Endodermal cell (in vitro differentiated cells): ENCODE measurements around the gene FBXO5. TPM values are rescaled to one million over a fixed set of nuclear protein-coding genes. Genes with fewer than 3 reads are reported as not detected.

Experiments used
- DNase-seq: peaks from one replicate; pipeline ENCODE4 v3.0.0-alpha.2; 2017
- H3K27ac ChIP-seq: 2 replicates; pipeline ENCODE4 v1.5.1; 2013; ENCODE audit warnings: mild to moderate bottlenecking, low read depth, low read length, moderate library complexity
- H3K27me3 ChIP-seq: 2 replicates; pipeline ENCODE4 v1.6.1; 2013; ENCODE audit warnings: mild to moderate bottlenecking, low read length, moderate library complexity; ENCODE audit not compliant: insufficient read depth, control insufficient read depth, poor library complexity, severe bottlenecking
- H3K36me3 ChIP-seq: 2 replicates; pipeline ENCODE4 v1.7.0; 2013; ENCODE audit warnings: mild to moderate bottlenecking, low read length, moderate library complexity; ENCODE audit not compliant: control insufficient read depth, insufficient read depth
- H3K4me1 ChIP-seq: one replicate; pipeline ENCODE4 v1.7.0; 2013; ENCODE audit warnings: low read length; ENCODE audit not compliant: control insufficient read depth, insufficient read depth
- H3K4me3 ChIP-seq: 2 replicates; pipeline ENCODE4 v1.5.1; 2013; ENCODE audit warnings: mild to moderate bottlenecking, low read length, moderate library complexity
- H3K9ac ChIP-seq: 2 replicates; pipeline ENCODE4 v1.6.1; 2013; ENCODE audit warnings: mild to moderate bottlenecking, low read length, moderate library complexity; ENCODE audit not compliant: poor library complexity, severe bottlenecking; ENCODE audit errors: extremely low read depth
- H3K9me3 ChIP-seq: 2 replicates; pipeline ENCODE4 v1.6.1; 2013; ENCODE audit warnings: mild to moderate bottlenecking, low read length, moderate library complexity; ENCODE audit not compliant: control insufficient read depth
- H3K27ac Mint-ChIP-seq: 2 replicates; pipeline ENCODE4 v1.8.0; 2020; ENCODE audit warnings: mixed read lengths
- H3K27me3 Mint-ChIP-seq: 2 replicates; pipeline ENCODE4 v1.8.0; 2021; ENCODE audit warnings: mild to moderate bottlenecking, mixed read lengths; ENCODE audit not compliant: insufficient read depth
- H3K36me3 Mint-ChIP-seq: 2 replicates; pipeline ENCODE4 v1.8.0; 2020; ENCODE audit warnings: low read depth, mixed read lengths
- H3K4me1 Mint-ChIP-seq: 2 replicates; pipeline ENCODE4 v1.8.0; 2020; ENCODE audit warnings: mixed read lengths
- H3K4me3 Mint-ChIP-seq: 2 replicates; pipeline ENCODE4 v1.8.0; 2020; ENCODE audit warnings: mild to moderate bottlenecking, moderate library complexity, mixed read lengths
- H3K9me3 Mint-ChIP-seq: 2 replicates; pipeline ENCODE4 v1.8.0; 2020; ENCODE audit warnings: mild to moderate bottlenecking, mixed read lengths
- CTCF ChIP-seq: fragments of 200-600 bp; sonication (generic); conservative IDR thresholded peaks from 2 replicates; pipeline ENCODE4 v1.5.0; 2021; ENCODE audit warnings: antibody characterized with exemption, mild to moderate bottlenecking
- WGBS, 2 experiments: methylation state at CpG; one replicate each; pipeline versions ENCODE4 v1.1.5 to v1.1.7; 2013; ENCODE audit warnings: missing lambda C conversion rate in 2 of 2, mixed read lengths in 1 of 2; ENCODE audit not compliant: insufficient coverage in 1 of 2, insufficient read length in 1 of 2; 5-methylcytosine and 5-hydroxymethylcytosine counted together
- total RNA-seq, 2 donors: library from RNA; stranded (reverse); fragmentation: NEBNext Ultra II Directional in 1 of 2; extraction: Animal tissue kit (Norgen Biotek cat#: 25700) in 1 of 2; gene quantifications; 2 replicates in 1 of 2; 3 replicates in 1 of 2; pipeline ENCODE4 v1.2.1, GENCODE V29; 2021

The FBXO5 gene
- total RNA-seq, 2 donors from 2014 or later = 39.8 to 71.6 TPM

GRCh38 chr6:152977556-152977955 is 5.3 kb downstream of the FBXO5 start:
- Histone ChIP-seq H3K27me3 (no peaks in the 10 kb centered on the region), H3K4me3 (peak overlapping the region; percentile 68), H3K36me3 (peaks cover 78% of the 10 kb centered on the region), H3K27ac (no peak overlapping the region), H3K9me3 (no peaks in the 10 kb centered on the region), H3K9ac (no peak overlapping the region), H3K4me1 (peaks cover 3% of the 10 kb centered on the region)
- Mint-ChIP-seq H3K4me1 (peaks cover 52% of the 10 kb centered on the region), H3K9me3 (no peaks in the 10 kb centered on the region), H3K36me3 (peaks cover 42% of the 10 kb centered on the region), H3K27ac (peak overlapping the region; percentile 68), H3K4me3 (no peak overlapping the region), H3K27me3 (no peaks in the 10 kb centered on the region)
- no peak for DNase-seq
- TF ChIP-seq CTCF = no peak

GRCh38 chr6:152976749-152977148 is 6.1 kb downstream of the FBXO5 start:
- H3K27ac ChIP-seq = no peak overlapping the region
- peak overlapping the region; percentile 68 for H3K4me3 ChIP-seq
- Mint-ChIP-seq H3K36me3 (peaks cover 48% of the 10 kb centered on the region), H3K4me3 (peak overlapping the region; percentile 8), H3K9me3 (no peaks in the 10 kb centered on the region), H3K27ac (peak overlapping the region; percentile 40), H3K27me3 (no peaks in the 10 kb centered on the region), H3K4me1 (peaks cover 52% of the 10 kb centered on the region)
- TF ChIP-seq CTCF = no peak
- no peak overlapping the region for H3K9ac ChIP-seq
- no peaks in the 10 kb centered on the region for H3K27me3 ChIP-seq
- WGBS, 2 experiments = 93 to 100% methylated on average over 1 of the region's 1 CpG
- H3K9me3 ChIP-seq = no peaks in the 10 kb centered on the region
- DNase-seq = no peak
- H3K36me3 ChIP-seq = peaks cover 86% of the 10 kb centered on the region
- peaks cover 3% of the 10 kb centered on the region for H3K4me1 ChIP-seq

GRCh38 chr6:152975204-152975915 is 7.5 kb downstream of the FBXO5 start:
- H3K9ac ChIP-seq = no peak overlapping the region
- H3K4me1 ChIP-seq = peaks cover 3% of the 10 kb centered on the region
- Mint-ChIP-seq H3K4me1 (peaks cover 43% of the 10 kb centered on the region), H3K27ac (no peak overlapping the region), H3K4me3 (no peak overlapping the region), H3K27me3 (no peaks in the 10 kb centered on the region), H3K36me3 (peaks cover 54% of the 10 kb centered on the region), H3K9me3 (no peaks in the 10 kb centered on the region)
- H3K4me3 ChIP-seq = peak overlapping the region; percentile 53
- no peak for DNase-seq
- peaks cover 92% of the 10 kb centered on the region for H3K36me3 ChIP-seq
- no peak for TF ChIP-seq CTCF
- H3K27ac ChIP-seq = no peak overlapping the region
- no peaks in the 10 kb centered on the region for H3K27me3 ChIP-seq
- WGBS, 2 experiments = 94 to 100% methylated on average over 1 to 4 of the region's 4 CpGs
- H3K9me3 ChIP-seq = peaks cover 7% of the 10 kb centered on the region
